OCI-LY7 (cell line): Measurements from ENCODE around the gene RBP3. TPM values are rescaled to one million over a fixed set of nuclear protein-coding genes. Genes with fewer than 3 reads are reported as not detected.

Source experiments
- BruUV-seq: library from RNA; stranded (reverse); fragments of 400-500 nt; replicated peaks from 2 replicates; lab custom pipeline; 2021; lab: Mats Ljungman, UMichigan
- CTCF ChIA-PET: fragments of 300-600 bp; sonication (Branson Sonifier 250); formaldehyde crosslinking; loops from one replicate; lab custom pipeline; 2022; ENCODE audit warnings: antibody characterized with exemption; ENCODE audit not compliant: unreplicated experiment; lab: Charles Lee
- POLR2A ChIA-PET: fragments of 300-600 bp; sonication (Branson Sonifier 250); formaldehyde crosslinking; loops from one replicate; lab custom pipeline; 2022; ENCODE audit warnings: antibody characterized with exemption; lab: Charles Lee
- DNase-seq: peaks from one replicate; pipeline ENCODE4 v3.0.0-alpha.2; 2015; ENCODE audit warnings: low spot score
- H2AFZ ChIP-seq: fragments of 200-600 bp; sonication (generic), shearing (Covaris generic); 2 replicates; pipeline ENCODE4 v1.6.1; 2014; ENCODE audit warnings: mild to moderate bottlenecking, antibody characterized with exemption, low read length, moderate library complexity
- H3K27ac ChIP-seq: fragments of 200-600 bp; sonication (generic); 2 replicates; pipeline ENCODE4 v1.5.1; 2014; ENCODE audit warnings: mixed run types, low read depth, mild to moderate bottlenecking, moderate library complexity, low read length, inconsistent platforms; ENCODE audit not compliant: poor library complexity, severe bottlenecking
- H3K36me3 ChIP-seq: fragments of 200-600 bp; sonication (generic); 2 replicates; pipeline ENCODE4 v1.6.1; 2014; ENCODE audit warnings: mild to moderate bottlenecking, antibody characterized with exemption, low read length, moderate library complexity, mixed read lengths; ENCODE audit not compliant: insufficient read depth
- H3K4me1 ChIP-seq: fragments of 200-600 bp; sonication (generic); 2 replicates; pipeline ENCODE4 v1.5.1; 2014; ENCODE audit warnings: mild to moderate bottlenecking, low read length; ENCODE audit not compliant: insufficient read depth, poor library complexity, severe bottlenecking
- H3K4me2 ChIP-seq: fragments of 200-600 bp; sonication (generic); 2 replicates; pipeline ENCODE4 v1.6.1; 2014; ENCODE audit warnings: mild to moderate bottlenecking, low read length
- H3K4me3 ChIP-seq: fragments of 200-600 bp; sonication (generic); 2 replicates; pipeline ENCODE4 v1.5.1; 2014; ENCODE audit warnings: mild to moderate bottlenecking, low read depth, low read length; ENCODE audit not compliant: poor library complexity, severe bottlenecking
- H3K79me2 ChIP-seq: fragments of 200-600 bp; sonication (generic); 2 replicates; pipeline ENCODE4 v1.6.1; 2016; ENCODE audit warnings: low read depth, mild to moderate bottlenecking, low read length, moderate library complexity, mixed read lengths; ENCODE audit not compliant: insufficient read depth
- H3K9me2 ChIP-seq: fragments of 200-600 bp; sonication (generic); 2 replicates; pipeline ENCODE4 v1.6.1; 2016; ENCODE audit warnings: mild to moderate bottlenecking, low read length, mixed read lengths; ENCODE audit not compliant: insufficient read depth
- H3K9me3 ChIP-seq: fragments of 200-600 bp; sonication (generic); 2 replicates; pipeline ENCODE4 v1.6.1; 2014; ENCODE audit warnings: mild to moderate bottlenecking, mixed run types, low read length, mixed read lengths
- H4K20me1 ChIP-seq: fragments of 200-600 bp; sonication (generic); 2 replicates; pipeline ENCODE4 v1.6.1; 2014; ENCODE audit warnings: mild to moderate bottlenecking, antibody characterized with exemption, low read length, moderate library complexity, mixed read lengths; ENCODE audit not compliant: insufficient read depth
- CTCF ChIP-seq: fragments of 200-600 bp; sonication (generic); conservative IDR thresholded peaks from 2 replicates; pipeline ENCODE4 v1.5.1; 2014; ENCODE audit warnings: mild to moderate bottlenecking, antibody characterized with exemption, low read length, moderate library complexity, mixed read lengths
- EZH2phosphoT487 ChIP-seq: fragments of 200-600 bp; sonication (generic); IDR thresholded peaks from 2 replicates; pipeline ENCODE4 v1.6.1; 2018; ENCODE audit warnings: low read depth, borderline replicate concordance, mild to moderate bottlenecking, mixed run types, antibody characterized with exemption, low read length, moderate library complexity, mixed read lengths
- intact Hi-C: fragments of 100-400 bp; cut with micrococcal nuclease; formaldehyde crosslinking; loops from one replicate; pipeline ENCODE4 v1.10.0; 2022; ENCODE audit not compliant: unreplicated experiment
- total RNA-seq, 2 experiments: library from RNA; depleted of rRNA in 1 of 2; stranded (reverse); fragments of >200 nt in 1 of 2; shearing (Covaris generic) in 1 of 2; gene quantifications; 2 replicates each; pipeline ENCODE4 v1.2.3, GENCODE V29; 2014 to 2022

The RBP3 gene
- total RNA-seq, 2 experiments from 2014 or later, result not detected

- Histone ChIP-seq H3K79me2 (no peaks in the 10 kb centered on the region), H3K36me3 (no peaks in the 10 kb centered on the region), H3K4me3 (no peak overlapping the region), H3K9me2 (no peaks in the 10 kb centered on the region), H3K9me3 (no peaks in the 10 kb centered on the region), H2AFZ (no peak overlapping the region), H3K4me1 (no peaks in the 10 kb centered on the region), H3K27ac (no peak overlapping the region), H4K20me1 (no peaks in the 10 kb centered on the region), H3K4me2 (no peak overlapping the region)
- CTCF ChIA-PET, result interaction anchor here (1.3 kb wide), 1 partner anchor 20 kb away, joined by 3 read pairs; no protein-coding TSS in a partner anchor
- no TSS peak for BruUV-seq
- intact Hi-C loops, result no loop called here
- TF ChIP-seq EZH2phosphoT487 (no peak), CTCF (0 out of 2 replicates have a peak, but pooled peaks have one; percentile 25)
- POLR2A ChIA-PET, result no interaction called here
- no peak for DNase-seq
These were observed 55.5 kb downstream of the RBP3 start for GRCh38 chr10:47403446-47404318.

GRCh38 chr10:47404446-47404845 lies 56.3 kb downstream of the RBP3 start:
- Histone ChIP-seq H4K20me1 (no peaks in the 10 kb centered on the region), H3K4me2 (no peak overlapping the region), H3K4me3 (no peak overlapping the region), H3K79me2 (no peaks in the 10 kb centered on the region), H3K9me3 (no peaks in the 10 kb centered on the region), H3K36me3 (no peaks in the 10 kb centered on the region), H3K4me1 (peaks cover 7% of the 10 kb centered on the region), H3K9me2 (no peaks in the 10 kb centered on the region), H3K27ac (no peak overlapping the region), H2AFZ (no peak overlapping the region)
- ChIA-PET CTCF (no interaction called here), POLR2A (no interaction called here)
- TF ChIP-seq CTCF (no peak), EZH2phosphoT487 (no peak)
- intact Hi-C loops, result no loop called here
- no peak for DNase-seq
- BruUV-seq, result no TSS peak

GRCh38 chr10:47404937-47405336 lies 56.8 kb downstream of the RBP3 start:
- intact Hi-C loops, result no loop called here
- POLR2A ChIA-PET, result no interaction called here
- CTCF ChIA-PET, result no interaction called here
- Histone ChIP-seq H3K4me1 (peaks cover 11% of the 10 kb centered on the region), H3K4me3 (no peak overlapping the region), H3K9me3 (no peaks in the 10 kb centered on the region), H3K9me2 (no peaks in the 10 kb centered on the region), H3K79me2 (no peaks in the 10 kb centered on the region), H2AFZ (no peak overlapping the region), H3K4me2 (no peak overlapping the region), H3K27ac (no peak overlapping the region), H3K36me3 (no peaks in the 10 kb centered on the region), H4K20me1 (no peaks in the 10 kb centered on the region)
- TF ChIP-seq EZH2phosphoT487, result no peak
- no peak for DNase-seq
- BruUV-seq, result no TSS peak
